ENCODE measurements around the gene ITFG1.

DNA sequence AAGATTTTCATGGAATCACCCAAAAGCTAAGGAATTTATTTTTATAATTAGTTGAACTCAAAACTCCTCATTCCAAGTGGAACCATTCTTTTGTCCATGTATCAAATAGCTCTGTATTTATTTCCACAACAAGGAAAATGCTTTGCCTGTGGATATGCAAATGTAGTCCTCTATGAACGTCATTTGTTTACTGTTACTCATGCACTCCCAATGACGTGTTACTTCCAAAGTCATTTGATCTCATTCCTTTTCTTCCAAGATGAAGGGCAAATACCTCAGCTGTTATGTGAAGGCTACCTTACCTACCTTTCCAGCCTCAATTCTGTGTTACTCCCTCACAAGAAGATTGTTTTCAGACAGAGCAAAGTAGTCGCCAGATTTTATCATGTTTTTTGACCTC lies 83.7 kb downstream of the ITFG1 start:
- TF ChIP-seq, protein P1, sequence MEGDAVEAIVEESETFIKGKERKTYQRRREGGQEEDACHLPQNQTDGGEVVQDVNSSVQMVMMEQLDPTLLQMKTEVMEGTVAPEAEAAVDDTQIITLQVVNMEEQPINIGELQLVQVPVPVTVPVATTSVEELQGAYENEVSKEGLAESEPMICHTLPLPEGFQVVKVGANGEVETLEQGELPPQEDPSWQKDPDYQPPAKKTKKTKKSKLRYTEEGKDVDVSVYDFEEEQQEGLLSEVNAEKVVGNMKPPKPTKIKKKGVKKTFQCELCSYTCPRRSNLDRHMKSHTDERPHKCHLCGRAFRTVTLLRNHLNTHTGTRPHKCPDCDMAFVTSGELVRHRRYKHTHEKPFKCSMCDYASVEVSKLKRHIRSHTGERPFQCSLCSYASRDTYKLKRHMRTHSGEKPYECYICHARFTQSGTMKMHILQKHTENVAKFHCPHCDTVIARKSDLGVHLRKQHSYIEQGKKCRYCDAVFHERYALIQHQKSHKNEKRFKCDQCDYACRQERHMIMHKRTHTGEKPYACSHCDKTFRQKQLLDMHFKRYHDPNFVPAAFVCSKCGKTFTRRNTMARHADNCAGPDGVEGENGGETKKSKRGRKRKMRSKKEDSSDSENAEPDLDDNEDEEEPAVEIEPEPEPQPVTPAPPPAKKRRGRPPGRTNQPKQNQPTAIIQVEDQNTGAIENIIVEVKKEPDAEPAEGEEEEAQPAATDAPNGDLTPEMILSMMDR (IDR thresholded peaks at IDR 0.05): no peak
- no peak for TF ChIP-seq POLR2A (IDR thresholded peaks at IDR 0.05)

All from breast epithelium (tissue), 3 donors.